K562 (cell line): ENCODE data around the gene CHD6. TPM values are rescaled to one million over a fixed set of nuclear protein-coding genes. Genes with fewer than 3 reads are reported as not detected.

Experiments used
- ATAC-seq: fragments of 200-7000 bp; cut with Tn5 transposase; 3 replicates; pipeline ENCODE4 v1.9.1; 2020; ENCODE audit warnings: moderate library complexity
- BruUV-seq: library from RNA; stranded (reverse); fragments of 400-500 nt; replicated peaks from 2 replicates; lab custom pipeline; 2021; lab: Mats Ljungman, UMichigan
- CTCF ChIA-PET: fragments of 300-600 bp; formaldehyde crosslinking; extraction: SDS; loops from one replicate; lab custom pipeline; 2021; ENCODE audit warnings: low intra/inter-chr PET ratio; lab: Yijun Ruan, JAX
- POLR2A ChIA-PET: fragments of 300-600, 350-650 bp; sonication (Branson Sonifier 250); formaldehyde crosslinking; extraction: SDS; loops from one replicate; lab custom pipeline; 2021; ENCODE audit warnings: antibody characterized with exemption, inconsistent platforms; lab: Yijun Ruan, JAX
- DNase-seq, 4 experiments: peaks; one replicate each; pipeline versions ENCODE4 v3.0.0 to v3.0.0-alpha.2; 2011 to 2018; ENCODE audit warnings: low spot score in 3 of 4, mixed read lengths in 3 of 4; ENCODE audit errors: extremely low read depth in 1 of 4
- FAIRE-seq: peaks from 2 replicates; lab custom pipeline; 2011; peaks lifted over from hg19 to GRCh38; lab: Jason Lieb, UNC
- H2AFZ ChIP-seq: 2 replicates; pipeline ENCODE4 v1.6.0; 2011; ENCODE audit warnings: low read depth, low read length, control low read depth, inconsistent platforms
- H3K27ac ChIP-seq: fragments of 200-600 bp; 3 replicates; pipeline ENCODE4 v1.8.0; 2011; ENCODE audit warnings: low read depth, mild to moderate bottlenecking, control low read depth, inconsistent platforms, low read length, moderate library complexity, mixed read lengths; ENCODE audit errors: extremely low read depth
- H3K27me3 ChIP-seq, 2 experiments: fragments of 300-600 bp in 1 of 2; 2 replicates in 1 of 2; 3 replicates in 1 of 2; pipeline versions ENCODE4 v1.6.0 to v1.8.0; 2011; ENCODE audit warnings: inconsistent platforms in 2 of 2, low read length in 2 of 2, mild to moderate bottlenecking in 1 of 2, mixed read lengths in 1 of 2, moderate library complexity in 1 of 2; ENCODE audit not compliant: control insufficient read depth in 2 of 2, insufficient read depth in 2 of 2
- H3K36me3 ChIP-seq: fragments of 300-600 bp; 3 replicates; pipeline ENCODE4 v1.8.0; 2011; ENCODE audit warnings: mild to moderate bottlenecking, low read length, inconsistent platforms; ENCODE audit not compliant: control insufficient read depth, insufficient read depth
- H3K4me1 ChIP-seq, 2 experiments: fragments of 200-600 bp in 1 of 2; replicated peaks in 1 of 2; 2 replicates in 1 of 2; 3 replicates in 1 of 2; pipeline versions ENCODE4 v1.5.1 to v1.8.0; 2011; ENCODE audit warnings: inconsistent platforms in 2 of 2, low read length in 2 of 2, mild to moderate bottlenecking in 1 of 2, mixed read lengths in 1 of 2, moderate library complexity in 1 of 2; ENCODE audit not compliant: control insufficient read depth in 2 of 2, insufficient read depth in 2 of 2
- H3K4me2 ChIP-seq: 2 replicates; pipeline ENCODE4 v1.6.1; 2011; ENCODE audit warnings: low read length, control low read depth, inconsistent platforms, mixed read lengths; ENCODE audit not compliant: insufficient read depth
- H3K4me3 ChIP-seq: fragments of 200-600 bp; sonication (generic), shearing (Covaris generic); 2 replicates; pipeline ENCODE4 v1.5.1; 2016; ENCODE audit warnings: control low read depth, inconsistent platforms
- H3K79me2 ChIP-seq: fragments of 200-600 bp; 3 replicates; pipeline ENCODE4 v1.8.0; 2011; ENCODE audit warnings: low read length, inconsistent platforms; ENCODE audit not compliant: control insufficient read depth, insufficient read depth
- H3K9ac ChIP-seq, 2 experiments: 2 replicates each; pipeline versions ENCODE4 v1.6.0 to v1.6.1; 2011; ENCODE audit warnings: low read depth in 2 of 2, low read length in 2 of 2, control low read depth in 1 of 2, inconsistent platforms in 1 of 2, mild to moderate bottlenecking in 1 of 2, mixed read lengths in 1 of 2; ENCODE audit not compliant: insufficient read depth in 1 of 2
- H3K9me1 ChIP-seq: one replicate; pipeline ENCODE4 v1.6.0; 2011; ENCODE audit warnings: inconsistent platforms, mild to moderate bottlenecking, low read length, moderate library complexity; ENCODE audit not compliant: control insufficient read depth, insufficient read depth
- H3K9me3 ChIP-seq: replicated peaks from 2 replicates; pipeline ENCODE4 v1.5.1; 2011; ENCODE audit warnings: low read depth, low read length, inconsistent platforms; ENCODE audit not compliant: control insufficient read depth, insufficient read depth
- H4K20me1 ChIP-seq: replicated peaks from 2 replicates; pipeline ENCODE4 v1.6.1; 2011; ENCODE audit warnings: low read length, inconsistent platforms, mixed read lengths; ENCODE audit not compliant: control insufficient read depth, insufficient read depth
- BRD4 ChIP-seq: fragments of 200-600 bp; sonication (generic); IDR thresholded peaks from 2 replicates; pipeline ENCODE4 v1.6.1; 2017; ENCODE audit warnings: inconsistent platforms
- C11orf30 ChIP-seq: fragments of 450-650 bp; IDR thresholded peaks from 2 replicates; pipeline ENCODE4 v1.6.1; 2016; ENCODE audit warnings: low read depth, mild to moderate bottlenecking
- CBX1 ChIP-seq: sonication (generic); IDR thresholded peaks from 2 replicates; pipeline ENCODE4 v1.6.1; 2016; ENCODE audit warnings: antibody characterized with exemption, low read depth, mild to moderate bottlenecking
- HMGN3 ChIP-seq: IDR thresholded peaks from 2 replicates; pipeline ENCODE4 v1.6.1; 2011; ENCODE audit warnings: borderline replicate concordance, low read depth, mild to moderate bottlenecking, mixed read lengths, low read length; ENCODE audit not compliant: insufficient read length; ENCODE audit errors: extremely low read depth
- HNRNPL ChIP-seq: fragments of 200-400 bp; formaldehyde crosslinking; IDR thresholded peaks from 2 replicates; pipeline ENCODE4 v1.6.1; 2017; ENCODE audit warnings: low read depth, mild to moderate bottlenecking, low read length
- JUN ChIP-seq, 2 experiments: sonication (generic) in 1 of 2; formaldehyde crosslinking in 1 of 2; IDR thresholded peaks; 2 replicates each; pipeline versions ENCODE4 v1.6.1 to v1.8.0; 2012 to 2022; ENCODE audit warnings: borderline replicate concordance in 2 of 2, mild to moderate bottlenecking in 2 of 2, improper control_type of control experiment in 1 of 2, low read depth in 1 of 2, low read length in 1 of 2, missing genetic modification reagents in 1 of 2
- MTA3 ChIP-seq: fragments of 450-650 bp; formaldehyde crosslinking; IDR thresholded peaks from 2 replicates; pipeline ENCODE4 v1.6.1; 2017; ENCODE audit warnings: mild to moderate bottlenecking, borderline replicate concordance
- NFE2 ChIP-seq: IDR thresholded peaks from 2 replicates; pipeline ENCODE4 v1.6.1; 2014; ENCODE audit warnings: antibody characterized with exemption, low read depth
- NONO ChIP-seq, 2 experiments: fragments of 200-400 bp in 1 of 2; fragments of 450-650 bp in 1 of 2; formaldehyde crosslinking in 1 of 2; IDR thresholded peaks; 2 replicates each; pipeline ENCODE4 v1.6.1; 2017; ENCODE audit warnings: low read depth in 2 of 2, mild to moderate bottlenecking in 2 of 2, moderate library complexity in 2 of 2, low read length in 1 of 2
- WGBS: fragments of 100-300 bp; shearing (Covaris generic); methylation state at CpG from one replicate; pipeline ENCODE4 v1.1.6; 2016; ENCODE audit warnings: low coverage, mixed read lengths; ENCODE audit not compliant: insufficient coverage; ENCODE audit errors: missing lambda C conversion rate; 5-methylcytosine and 5-hydroxymethylcytosine counted together
- in situ Hi-C: fragments of 300-500 bp; cut with MboI; formaldehyde crosslinking; loops from 4 replicates; pipeline ENCODE4 v1.15.0; 2018; ENCODE audit warnings: inconsistent platforms, mixed read lengths
- intact Hi-C: fragments of 100-400 bp; cut with micrococcal nuclease; formaldehyde crosslinking; loops from 2 replicates; pipeline ENCODE4 v1.14.2; 2022
- polyA plus RNA-seq, 8 experiments: library from polyadenylated mRNA; depleted of rRNA in 4 of 8; stranded (reverse) in 5 of 8; unstranded in 3 of 8; fragments of >200 nt; fragmentation: Nextera tagmentation in 2 of 8; fragmentation: Illumina TruSeq in 1 of 8; extraction: Ambion mirVana in 2 of 8; extraction: Trizol in 1 of 8; gene quantifications; 2 replicates each; pipeline versions ENCODE4 v1.2.1 to v1.2.3, GENCODE V29; 2011 to 2014; ENCODE audit warnings: inconsistent platforms in 1 of 8, missing spikeins in 1 of 8
- total RNA-seq, 7 experiments: library from RNA; depleted of rRNA in 6 of 7; stranded (reverse); fragments of >200 nt in 6 of 7; fragmentation: Illumina TruSeq in 2 of 7; extraction: Trizol in 2 of 7; gene quantifications; 2 replicates each; pipeline versions ENCODE4 v1.2.1 to v1.2.3, GENCODE V29; 2011 to 2021; ENCODE audit warnings: low replicate concordance in 1 of 7

CHD6 gene
- total and polyA plus RNA-seq, 9 of the 15 experiments (the other 6 are each of a cell fraction or from before 2014, with no cell fraction given): 3.9 to 24.2 (median 12.8) TPM

DNA sequence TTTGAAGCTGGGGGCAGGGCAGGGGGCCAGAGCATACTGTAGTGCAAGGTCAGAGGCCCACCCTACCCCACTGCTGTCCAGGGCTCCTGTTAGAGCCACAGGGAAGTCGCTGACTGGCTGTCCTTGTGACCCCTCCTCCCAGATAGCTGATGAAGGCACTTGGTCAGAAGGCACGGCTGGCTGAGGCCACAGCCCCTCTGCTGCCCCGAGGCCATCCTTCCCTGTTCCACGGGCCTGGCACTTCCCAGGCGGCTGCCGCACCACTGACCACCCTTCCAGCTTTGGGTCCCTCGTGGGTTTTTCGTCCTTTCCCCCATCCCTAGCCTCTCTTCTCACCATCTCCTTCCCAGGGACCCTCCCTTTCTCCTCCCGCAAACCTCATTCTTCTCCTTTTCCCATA is 242.3 kb downstream of the CHD6 start:
- 4% methylated on average over 9 of the region's 9 CpGs for WGBS
- in situ Hi-C loops: no loop called here

More for the DNA sequence above, 242.3 kb downstream of the CHD6 start:
- Histone ChIP-seq H3K9ac (peak overlapping the region in 1 of 2 experiments; percentile 40; a peak in 2 of 4 replicates), H3K9me1 (no peaks in the 10 kb centered on the region), H3K4me1 (peaks cover 0 to 3% of the 10 kb centered on the region in 2 experiments; a peak in 2 of 5 replicates), H3K36me3 (no peaks in the 10 kb centered on the region), H3K27ac (no peak overlapping the region), H3K27me3 (peaks cover 23 to 52% of the 10 kb centered on the region in 2 experiments), H3K9me3 (no peaks in the 10 kb centered on the region), H3K4me3 (no peak overlapping the region), H2AFZ (no peak overlapping the region), H3K4me2 (no peak overlapping the region), H3K79me2 (no peaks in the 10 kb centered on the region), H4K20me1 (no peaks in the 10 kb centered on the region; the same call in 1 of the 2 replicates)
- CTCF ChIA-PET: no interaction called here
- no TSS peak for BruUV-seq
- intact Hi-C loops: no loop called here
- POLR2A ChIA-PET: no interaction called here
- no peak for FAIRE-seq
- DNase-seq: no peak
- no peak for ATAC-seq
- TF ChIP-seq HNRNPL: no peak
- TF ChIP-seq NONO (IDR thresholded peaks at IDR 0.05; ENCODE audit: low read depth in 2 of 2, low read length in 1 of 2): no peak
- TF ChIP-seq HMGN3: no peak
- TF ChIP-seq NFE2: no peak
- no peak for TF ChIP-seq BRD4
- no peak for TF ChIP-seq JUN (IDR thresholded peaks at IDR 0.05; ENCODE audit: borderline replicate concordance, low read depth, low read length)
- no peak for TF ChIP-seq JUN (CRISPR knock-in tag; IDR thresholded peaks at IDR 0.05; ENCODE audit: borderline replicate concordance)
- no peak for TF ChIP-seq MTA3
- no peak for TF ChIP-seq CBX1
- TF ChIP-seq C11orf30: no peak
